HG03354 (cell line): ENCODE results near the gene SPATA46.
"Not testable (repeated sequence)": the region's sequence is repeated elsewhere in the genome, so short reads cannot be mapped to it uniquely, and the experiment has no call there.

Experiments used
- ATAC-seq: cut with Tn5 transposase; IDR thresholded peaks from one replicate; pipeline ENCODE4 v1.9.1; 2021; ENCODE audit warnings: mild to moderate bottlenecking; ENCODE audit not compliant: unreplicated experiment, poor library complexity, severe bottlenecking

Gene SPATA46

DNA sequence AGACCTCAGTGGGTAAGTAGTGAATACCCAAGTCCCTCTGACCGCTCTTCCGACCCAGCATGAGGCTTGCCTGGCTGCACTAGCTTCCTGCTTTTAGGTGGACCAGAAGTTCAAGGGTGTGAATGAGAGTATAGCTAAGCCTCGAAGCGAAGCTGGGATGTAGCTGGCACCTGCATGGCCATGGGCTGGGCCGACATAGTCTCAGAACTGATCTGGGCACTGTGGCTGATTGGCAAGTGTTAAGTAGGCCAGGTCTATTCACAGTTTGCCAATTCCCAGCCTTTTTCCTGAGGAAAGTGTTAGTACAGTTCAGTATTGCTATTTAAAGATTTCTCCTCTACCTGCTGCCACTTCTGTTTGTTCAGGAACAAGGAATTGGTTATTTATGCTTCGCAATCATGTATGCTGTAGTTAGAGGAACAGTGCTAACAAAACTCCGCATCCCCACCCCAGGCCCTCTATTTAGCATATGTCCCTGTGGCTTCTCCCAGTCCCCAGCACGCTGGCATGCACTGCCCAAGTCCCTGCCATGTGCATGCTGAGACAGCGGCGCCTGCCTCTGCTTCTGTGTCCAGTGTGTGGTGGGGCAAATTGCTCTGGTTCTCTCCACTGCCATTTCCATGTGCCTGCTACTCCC is 16.3 kb downstream of the SPATA46 start:
- ATAC-seq, result no peak

DNA sequence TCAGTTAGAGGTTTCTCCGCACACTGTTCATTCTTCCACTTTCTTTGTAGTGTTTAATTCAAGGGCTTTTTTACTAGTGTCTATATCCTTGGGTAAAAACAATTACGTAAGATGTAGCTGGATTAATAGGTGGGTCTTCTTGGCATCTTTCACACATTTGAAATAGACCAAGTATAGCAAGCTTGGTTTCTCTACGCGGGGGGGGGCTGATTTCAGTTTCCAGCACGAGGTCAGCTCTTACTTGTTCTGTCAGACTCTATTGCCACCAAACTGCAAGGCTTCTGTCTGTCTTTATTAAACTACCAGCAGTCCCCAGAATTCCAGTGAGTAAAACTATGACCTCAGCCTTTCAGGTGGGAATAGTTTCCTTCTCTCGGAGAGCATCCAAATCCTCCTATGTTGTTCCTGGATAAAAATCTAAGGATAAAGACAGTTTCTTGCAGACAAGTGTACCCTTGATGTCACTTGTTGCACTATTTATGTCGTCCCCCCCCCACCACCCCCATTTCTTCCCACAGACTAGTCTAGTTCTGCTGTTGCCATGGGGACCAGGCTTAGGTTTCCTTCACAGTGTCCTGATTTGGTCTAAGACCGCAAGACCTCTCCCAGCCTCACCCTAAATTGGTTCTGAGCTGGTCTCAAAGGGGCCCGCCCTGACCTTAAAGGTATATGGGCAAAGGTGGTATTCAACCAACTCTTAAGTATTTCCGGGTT is 17.0 kb downstream of the SPATA46 start:
- ATAC-seq, result no peak

DNA sequence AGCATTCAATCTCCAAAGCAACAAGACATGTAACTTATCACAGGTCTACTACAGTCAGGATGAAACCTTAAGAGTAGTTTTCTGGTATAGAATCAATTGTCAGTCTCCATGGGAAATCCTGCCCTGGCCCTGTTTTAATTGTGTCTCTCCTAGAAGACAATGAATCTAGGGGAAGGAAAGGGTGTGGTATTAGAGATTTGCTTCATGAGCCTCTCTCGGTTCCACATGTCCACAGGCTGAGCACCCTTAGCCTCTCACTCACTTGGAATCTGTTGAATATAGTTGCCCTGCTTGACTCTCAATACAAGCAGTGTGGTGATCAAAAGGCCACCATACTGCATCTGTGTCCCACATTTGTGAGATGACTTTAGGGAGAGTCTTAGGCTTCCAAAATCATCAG is 17.7 kb downstream of the SPATA46 start:
- ATAC-seq, result no peak

DNA sequence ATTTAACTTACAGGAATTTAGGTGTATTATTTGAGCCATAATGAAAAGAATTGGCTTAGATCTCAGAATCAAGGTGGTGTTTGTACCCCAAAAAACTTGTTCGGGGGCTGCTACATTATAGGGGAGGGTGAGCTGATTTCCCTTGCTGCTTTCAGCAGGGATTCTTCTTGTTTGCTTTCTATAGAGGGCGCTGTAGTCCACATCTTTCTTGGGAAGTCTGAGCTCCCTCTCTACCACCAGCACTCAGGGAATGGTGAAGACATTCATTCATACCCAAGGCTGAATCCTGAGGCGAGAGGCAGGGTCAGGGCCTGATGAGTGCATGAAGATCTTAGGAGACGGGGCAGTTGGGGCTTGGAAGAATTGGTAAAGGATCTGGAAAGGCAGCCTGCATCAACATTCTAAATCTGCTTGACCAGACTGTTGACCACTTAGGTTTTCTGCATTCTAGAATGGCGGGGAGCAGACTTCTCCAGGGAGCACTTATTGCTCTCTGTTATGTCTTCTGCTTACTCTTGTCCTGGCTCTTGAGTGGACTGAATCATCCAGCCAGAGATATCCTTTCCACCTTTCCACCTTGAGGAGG is 18.9 kb downstream of the SPATA46 start:
- ATAC-seq, result no peak

DNA sequence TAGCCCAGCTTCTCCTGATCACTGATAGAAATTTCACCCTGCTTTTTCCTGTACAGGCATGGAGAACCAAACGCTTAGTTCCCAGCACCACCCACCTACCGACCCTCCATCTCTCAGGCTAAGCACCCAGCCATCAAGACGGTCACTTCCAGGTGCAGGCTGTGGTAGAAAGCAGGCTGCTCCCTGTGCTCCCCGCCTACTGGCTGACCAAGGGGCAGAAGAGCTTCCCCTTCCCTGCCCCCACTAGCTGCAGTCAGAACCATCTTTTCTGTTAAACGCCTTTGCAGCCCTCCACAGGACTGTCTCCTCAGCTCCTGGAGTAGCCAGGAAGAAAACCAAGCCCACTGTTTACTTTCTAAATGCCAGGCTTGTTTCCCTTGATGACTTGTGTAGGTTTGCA is 23.0 kb downstream of the SPATA46 start:
- ATAC-seq, result no peak

DNA sequence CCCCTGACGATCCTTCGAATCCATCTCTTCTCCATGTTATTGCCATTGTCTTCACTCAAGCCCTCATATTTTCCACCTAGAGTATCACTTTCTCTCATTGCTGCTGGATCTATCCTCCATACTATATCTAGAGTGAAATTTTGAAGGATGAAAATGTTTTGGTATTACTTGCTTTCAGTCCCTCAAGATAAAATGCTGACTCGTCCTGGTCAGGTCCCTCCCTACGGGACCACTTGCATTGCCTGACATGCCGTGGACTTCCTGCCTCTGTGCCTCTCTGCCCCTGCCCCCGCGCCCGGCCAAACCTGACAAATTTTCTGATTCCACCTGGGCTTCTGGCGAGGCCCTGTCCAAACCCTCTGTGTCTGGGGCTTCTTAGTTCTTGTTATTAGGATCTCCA is 23.6 kb downstream of the SPATA46 start:
- ATAC-seq, result no peak

DNA sequence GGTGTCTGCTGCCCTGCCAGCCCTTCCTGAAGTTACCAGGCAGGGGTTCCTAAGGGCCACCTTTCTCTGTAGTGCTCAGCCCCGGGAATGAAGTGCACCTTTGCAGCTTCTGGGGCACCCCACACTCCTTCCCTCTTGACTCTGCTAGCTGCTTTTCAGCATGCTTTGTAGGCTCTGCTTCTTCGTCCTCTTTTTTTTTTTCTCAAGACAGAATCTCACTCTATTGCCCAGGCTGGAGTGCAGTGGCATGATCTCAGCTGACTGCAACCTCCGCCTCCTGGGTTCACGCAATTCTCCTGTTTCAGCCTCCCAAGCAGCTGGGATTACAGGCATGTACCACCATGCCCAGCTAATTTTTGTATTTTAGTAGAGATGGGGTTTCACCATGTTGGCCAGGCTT is 24.8 kb downstream of the SPATA46 start:
- ATAC-seq, result not testable (repeated sequence)

DNA sequence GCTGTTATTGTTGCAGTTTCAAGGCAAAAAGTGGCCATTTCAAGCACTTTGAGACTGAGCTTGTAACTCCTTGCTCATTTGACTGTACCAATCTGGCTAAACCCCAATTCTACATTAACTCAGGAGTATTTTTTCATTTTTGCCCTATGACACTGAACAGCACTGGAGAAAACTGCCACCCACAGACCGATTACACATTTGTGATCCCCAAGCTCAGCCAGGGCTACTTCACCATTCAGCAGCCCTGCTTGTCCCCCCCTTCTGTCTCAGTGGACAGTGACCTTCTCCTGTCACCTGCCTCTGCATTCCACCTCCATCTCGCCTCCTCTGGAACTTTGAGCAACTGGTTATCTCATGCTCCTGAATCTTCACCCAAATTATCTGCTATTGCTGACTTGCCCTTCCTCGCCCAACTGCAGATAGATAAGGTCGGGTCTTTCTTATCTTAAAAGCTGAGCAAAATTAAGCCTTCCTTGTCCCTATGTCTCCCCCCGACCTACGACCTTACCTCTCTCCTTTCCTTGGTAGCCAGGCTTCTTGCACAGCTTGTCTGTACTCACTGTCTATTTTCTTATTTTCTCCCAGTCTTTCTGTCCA is 25.3 kb downstream of the SPATA46 start:
- no peak for ATAC-seq

DNA sequence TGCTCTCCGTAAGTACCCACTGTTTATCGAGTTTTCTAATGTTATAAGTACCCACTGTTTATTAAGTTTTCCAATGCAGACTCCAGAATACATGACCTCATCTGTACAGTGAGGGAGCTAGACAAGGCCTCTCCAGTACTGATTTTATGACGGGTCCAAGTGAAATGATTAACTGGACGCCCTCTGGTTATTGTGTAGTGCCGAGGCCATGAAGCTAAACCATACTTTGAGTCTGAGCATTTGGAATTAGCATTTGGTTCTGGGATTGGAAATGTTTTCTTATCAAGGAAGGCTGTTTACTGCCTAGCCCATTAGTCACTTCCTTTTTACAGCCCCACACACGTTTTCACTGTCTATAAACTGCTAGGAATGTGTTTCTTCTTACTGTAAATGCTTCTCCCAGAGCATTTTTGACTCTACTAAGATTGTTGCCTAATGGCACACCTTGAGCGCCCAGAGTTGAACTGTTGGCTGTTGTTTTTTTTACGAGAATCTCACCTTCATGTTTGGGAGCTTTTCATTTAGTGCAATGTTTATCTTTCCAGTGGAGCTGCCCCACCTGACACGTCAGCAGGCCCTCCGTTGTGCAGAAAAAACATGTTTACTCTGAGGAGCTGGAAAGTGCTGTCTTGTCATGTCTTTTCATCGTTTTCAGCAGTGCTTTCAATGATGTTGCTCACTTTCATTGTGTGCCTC is 26.9 kb downstream of the SPATA46 start:
- ATAC-seq, result no peak

DNA sequence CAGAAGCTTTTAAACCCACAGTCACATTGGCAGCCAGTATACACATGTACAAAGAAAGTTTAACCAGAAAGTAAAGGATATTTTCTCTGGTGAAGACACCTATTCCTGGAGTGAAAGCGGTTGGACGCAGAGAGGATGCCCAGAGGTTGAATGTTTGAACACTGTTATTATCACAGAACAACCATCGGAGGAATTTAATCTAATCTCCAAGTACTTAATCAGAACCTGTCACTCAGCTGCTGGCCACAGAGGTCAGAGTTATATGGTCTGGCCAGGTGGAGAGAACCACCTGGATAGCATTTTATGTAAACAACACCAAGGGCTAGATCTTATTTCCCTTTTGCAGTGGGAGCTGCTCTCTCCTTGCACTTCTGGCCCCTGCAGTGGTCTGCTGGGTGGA is 29.4 kb downstream of the SPATA46 start:
- ATAC-seq, result no peak

DNA sequence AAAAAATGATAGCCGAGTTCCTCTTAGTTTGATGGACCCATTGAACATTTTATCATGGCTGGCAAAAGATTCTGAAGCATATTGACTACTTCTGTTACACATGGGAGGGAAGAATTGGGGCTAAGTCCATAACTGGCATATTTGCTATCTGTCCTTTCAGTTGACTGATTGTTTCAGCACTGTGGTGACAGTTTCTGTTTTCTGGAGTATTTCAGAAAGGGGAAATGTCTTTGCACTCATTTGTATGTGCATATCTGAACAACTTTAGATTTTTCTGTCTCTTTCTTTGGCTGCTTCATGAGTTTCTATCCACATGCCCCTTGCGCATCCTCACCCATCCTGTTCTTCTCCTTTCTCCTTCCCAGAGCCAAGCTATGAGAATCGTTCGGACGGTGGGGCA is 33.2 kb downstream of the SPATA46 start:
- ATAC-seq, result no peak

DNA sequence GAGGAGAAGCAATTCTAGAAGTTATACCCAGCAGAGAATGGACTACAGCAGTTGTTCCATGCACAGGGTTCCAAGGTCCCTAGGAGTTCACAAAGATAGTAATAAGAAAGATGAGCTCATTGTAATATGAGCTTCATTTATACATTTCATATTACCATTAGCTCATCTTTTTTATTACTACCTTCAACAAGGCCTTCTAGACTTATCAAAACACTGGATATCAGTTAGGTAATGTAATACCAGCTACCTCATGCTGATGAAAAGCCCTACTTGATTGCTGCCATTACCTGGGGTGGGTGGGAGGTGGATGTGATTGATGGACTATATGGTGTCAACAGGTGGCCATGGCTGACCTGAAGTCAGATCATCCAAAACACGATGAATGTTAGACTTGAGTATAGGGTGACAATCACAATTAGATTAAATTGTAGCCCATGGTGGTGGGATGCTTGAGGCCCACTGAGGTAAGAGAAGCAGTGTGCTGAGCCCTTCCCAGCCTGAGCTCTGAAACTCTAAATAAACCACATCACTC is 34.1 kb downstream of the SPATA46 start:
- ATAC-seq, result no peak

DNA sequence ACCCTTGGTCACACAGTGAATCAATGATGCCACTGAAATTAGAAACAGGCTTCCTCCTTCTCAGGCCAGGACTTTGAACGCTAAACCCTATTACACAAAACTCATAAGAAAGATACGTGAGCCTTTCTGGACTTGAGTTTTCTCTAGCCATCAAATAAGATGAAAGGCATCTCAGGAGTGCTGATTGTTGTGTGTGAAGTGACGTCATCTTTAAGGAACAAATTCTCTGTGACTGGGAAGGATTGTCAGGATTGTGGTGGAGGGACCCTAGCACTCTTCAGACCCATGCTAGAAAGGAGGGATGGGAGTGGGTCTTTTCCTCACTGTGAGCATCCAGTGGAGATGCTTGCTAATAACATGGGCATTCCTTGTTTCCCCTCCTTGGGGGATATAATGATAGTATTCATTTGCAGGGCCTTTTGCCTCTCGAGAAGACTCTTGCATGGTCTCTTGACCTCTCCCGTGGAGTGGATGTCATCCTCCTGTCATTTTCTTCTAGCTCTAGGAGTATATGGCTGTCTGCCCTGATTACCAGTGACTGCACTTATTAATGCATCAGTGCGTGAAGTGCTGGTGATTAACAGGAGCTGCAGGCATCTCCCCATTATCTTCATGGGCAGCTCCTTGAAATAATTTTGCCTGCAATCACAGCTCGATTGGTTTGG is 39.9 kb downstream of the SPATA46 start:
- ATAC-seq, result no peak

DNA sequence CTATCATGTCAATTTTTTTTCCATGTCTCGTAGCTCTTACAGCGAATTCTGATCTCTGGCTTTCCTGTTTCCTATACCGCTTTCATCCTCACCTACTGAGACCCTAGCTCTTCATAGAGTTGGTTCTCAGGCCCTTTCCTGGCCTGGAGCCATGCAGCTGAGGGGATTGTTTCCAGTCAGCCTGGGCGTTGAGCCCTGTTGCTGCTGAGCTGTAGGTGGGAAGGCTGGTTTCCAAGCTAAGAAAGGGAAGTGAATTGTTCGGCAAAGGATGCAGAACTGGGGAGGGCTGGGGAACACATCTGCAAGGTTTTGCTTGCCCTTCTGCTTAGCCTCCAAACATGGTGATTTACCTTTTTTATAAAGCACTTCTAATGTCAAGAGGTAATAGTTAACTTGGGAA is 41.5 kb downstream of the SPATA46 start:
- no peak for ATAC-seq

DNA sequence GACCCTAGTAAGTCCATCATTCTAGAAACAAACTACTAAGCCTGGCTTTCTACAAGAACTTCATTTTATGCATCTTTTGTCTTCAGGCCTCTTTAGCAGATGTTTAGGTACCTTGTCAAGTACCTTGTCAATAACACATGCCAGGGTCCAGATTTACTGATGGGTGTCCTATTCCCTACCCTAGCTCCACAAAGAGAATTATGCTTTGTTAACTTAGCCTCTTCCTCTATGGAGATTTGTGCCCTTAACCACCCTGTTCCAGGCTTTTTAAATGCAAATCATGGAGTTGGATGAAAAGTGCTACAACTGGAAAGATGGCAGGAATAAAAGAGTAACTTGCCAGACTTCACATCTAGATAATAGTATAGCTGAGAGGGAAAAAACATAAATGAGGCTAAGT is 42.7 kb downstream of the SPATA46 start:
- no peak for ATAC-seq

DNA sequence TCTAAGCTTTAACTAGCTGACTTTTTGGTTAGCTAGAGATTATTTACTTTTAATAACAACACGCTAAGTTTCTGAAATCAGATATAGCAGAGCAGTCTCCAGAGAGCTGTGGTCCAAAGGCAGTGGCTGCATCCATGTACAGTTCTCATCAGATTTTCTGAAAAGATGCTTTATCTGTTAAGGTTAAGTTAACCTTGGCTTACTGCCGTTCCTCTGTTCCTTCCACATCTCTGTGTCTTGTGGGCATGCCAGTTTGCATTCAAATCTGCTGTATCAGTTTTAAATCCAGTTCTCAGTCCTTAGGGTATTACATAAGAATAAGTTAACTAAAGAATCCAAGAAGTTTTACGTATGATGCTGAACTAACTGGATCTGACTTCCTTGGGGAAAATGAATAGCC is 46.8 kb downstream of the SPATA46 start:
- no peak for ATAC-seq

DNA sequence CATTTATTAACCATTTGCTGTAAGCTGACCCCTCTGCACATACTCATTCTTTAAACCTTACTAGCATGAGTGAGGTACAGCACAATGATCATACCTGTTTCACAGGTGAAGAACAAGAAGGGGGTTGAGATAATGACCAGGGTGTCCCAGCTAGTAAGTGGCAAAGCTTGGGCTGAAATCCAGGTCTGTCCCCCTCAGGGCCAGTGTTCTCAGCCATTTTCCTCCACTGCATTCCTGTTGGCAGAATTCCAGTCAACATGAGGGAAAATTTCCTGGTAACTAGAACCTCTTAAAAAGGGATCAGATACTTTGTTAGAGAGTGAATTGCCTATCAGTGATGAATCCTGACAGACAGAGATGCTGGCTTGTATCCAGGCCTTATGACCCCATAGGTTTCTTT is 48.1 kb downstream of the SPATA46 start:
- no peak for ATAC-seq

DNA sequence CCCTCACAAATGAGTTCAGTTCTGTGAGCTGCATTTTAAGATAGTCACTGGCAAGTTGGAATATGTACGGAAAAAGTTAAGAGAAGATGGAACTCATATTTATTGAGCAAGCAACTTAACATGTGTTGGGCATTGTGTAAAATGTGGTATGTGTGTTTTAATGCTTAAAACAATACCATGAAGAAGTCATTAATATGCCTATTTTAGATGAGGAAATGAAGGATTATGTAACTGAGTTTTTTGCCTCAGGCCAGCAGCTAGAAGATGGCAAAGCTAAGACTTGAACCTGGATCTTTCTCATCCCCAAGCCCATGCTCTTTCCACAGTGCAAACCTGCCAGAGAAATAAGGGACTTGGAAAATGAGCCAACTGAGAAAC is 48.9 kb downstream of the SPATA46 start:
- no peak for ATAC-seq

DNA sequence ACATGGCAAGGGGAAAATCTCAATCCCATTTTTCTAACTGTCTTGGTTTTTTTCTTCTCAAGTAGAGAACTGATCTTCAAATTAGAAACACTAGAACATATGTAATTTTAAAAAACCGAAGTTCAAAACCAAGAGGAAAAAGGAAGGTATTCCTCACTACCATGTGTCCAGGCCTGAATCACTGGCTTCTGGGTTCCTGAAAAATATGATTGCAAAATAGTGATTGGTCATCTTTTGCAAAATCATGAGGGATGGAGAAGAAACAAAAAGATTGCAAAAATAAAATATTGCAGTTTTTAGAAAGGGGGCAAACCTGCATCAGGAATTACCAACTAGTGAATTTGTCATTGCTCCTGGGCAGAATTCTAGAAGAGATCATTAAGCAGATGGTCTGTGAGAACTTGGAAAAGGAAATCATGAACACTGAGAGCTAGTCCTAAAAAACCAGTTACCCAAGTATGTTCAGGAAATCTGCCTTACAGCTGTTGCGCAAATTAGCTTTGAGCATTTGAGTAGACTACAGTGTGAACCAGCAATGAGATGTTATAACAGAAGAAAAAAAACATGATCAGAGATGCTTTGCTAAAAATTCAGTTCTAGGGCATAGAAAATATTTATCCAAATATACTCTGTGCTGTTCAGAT is 49.4 kb downstream of the SPATA46 start:
- ATAC-seq, result no peak
